Glutamatergic neuron (in vitro differentiated cells): ENCODE measurements around the gene PVALB. TPM values are rescaled to one million over a fixed set of nuclear protein-coding genes. Genes with fewer than 3 reads are reported as not detected.

Experiments
- DNase-seq: peaks from one replicate; pipeline ENCODE4 v3.0.0; 2022
- H3K27ac Mint-ChIP-seq: one replicate; pipeline ENCODE4 v1.8.0; 2020; ENCODE audit warnings: mild to moderate bottlenecking, mixed read lengths, inconsistent platforms; ENCODE audit not compliant: unreplicated experiment
- H3K27me3 Mint-ChIP-seq: one replicate; pipeline ENCODE4 v1.8.0; 2020; ENCODE audit warnings: mild to moderate bottlenecking, moderate library complexity, mixed read lengths, inconsistent platforms; ENCODE audit not compliant: unreplicated experiment
- H3K36me3 Mint-ChIP-seq: one replicate; pipeline ENCODE4 v1.8.0; 2020; ENCODE audit warnings: mild to moderate bottlenecking, mixed read lengths, inconsistent platforms; ENCODE audit not compliant: unreplicated experiment
- H3K4me1 Mint-ChIP-seq: one replicate; pipeline ENCODE4 v1.8.0; 2020; ENCODE audit warnings: mild to moderate bottlenecking, low read depth, mixed read lengths, inconsistent platforms; ENCODE audit not compliant: unreplicated experiment
- H3K4me3 Mint-ChIP-seq: one replicate; pipeline ENCODE4 v1.8.0; 2020; ENCODE audit warnings: mild to moderate bottlenecking, mixed read lengths, inconsistent platforms; ENCODE audit not compliant: unreplicated experiment
- H3K9me3 Mint-ChIP-seq: one replicate; pipeline ENCODE4 v1.8.0; 2020; ENCODE audit warnings: mild to moderate bottlenecking, moderate library complexity, mixed read lengths, inconsistent platforms; ENCODE audit not compliant: unreplicated experiment
- long read RNA-seq: library from polyadenylated mRNA; unstranded; transcript quantifications from one replicate; pipeline ENCODE4 v2.0.0, GENCODE V29; 2020; ENCODE audit not compliant: unreplicated experiment
- total RNA-seq: library from RNA; stranded (reverse); fragmentation: NEBNext Ultra II Directional; extraction: Animal tissue kit (Norgen Biotek cat#: 25700); gene quantifications from one replicate; pipeline ENCODE4 v1.2.1, GENCODE V29; 2021; ENCODE audit not compliant: unreplicated experiment
- TF ChIP-seq, protein P1 (sequence below): fragments of 200-600 bp; sonication (generic); IDR thresholded peaks from one replicate; pipeline ENCODE4 v1.5.0; 2021; ENCODE audit not compliant: partially characterized antibody, unreplicated experiment

The PVALB gene, protein sequence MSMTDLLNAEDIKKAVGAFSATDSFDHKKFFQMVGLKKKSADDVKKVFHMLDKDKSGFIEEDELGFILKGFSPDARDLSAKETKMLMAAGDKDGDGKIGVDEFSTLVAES
- not detected for total RNA-seq
- long read RNA-seq = 0 reads

DNA sequence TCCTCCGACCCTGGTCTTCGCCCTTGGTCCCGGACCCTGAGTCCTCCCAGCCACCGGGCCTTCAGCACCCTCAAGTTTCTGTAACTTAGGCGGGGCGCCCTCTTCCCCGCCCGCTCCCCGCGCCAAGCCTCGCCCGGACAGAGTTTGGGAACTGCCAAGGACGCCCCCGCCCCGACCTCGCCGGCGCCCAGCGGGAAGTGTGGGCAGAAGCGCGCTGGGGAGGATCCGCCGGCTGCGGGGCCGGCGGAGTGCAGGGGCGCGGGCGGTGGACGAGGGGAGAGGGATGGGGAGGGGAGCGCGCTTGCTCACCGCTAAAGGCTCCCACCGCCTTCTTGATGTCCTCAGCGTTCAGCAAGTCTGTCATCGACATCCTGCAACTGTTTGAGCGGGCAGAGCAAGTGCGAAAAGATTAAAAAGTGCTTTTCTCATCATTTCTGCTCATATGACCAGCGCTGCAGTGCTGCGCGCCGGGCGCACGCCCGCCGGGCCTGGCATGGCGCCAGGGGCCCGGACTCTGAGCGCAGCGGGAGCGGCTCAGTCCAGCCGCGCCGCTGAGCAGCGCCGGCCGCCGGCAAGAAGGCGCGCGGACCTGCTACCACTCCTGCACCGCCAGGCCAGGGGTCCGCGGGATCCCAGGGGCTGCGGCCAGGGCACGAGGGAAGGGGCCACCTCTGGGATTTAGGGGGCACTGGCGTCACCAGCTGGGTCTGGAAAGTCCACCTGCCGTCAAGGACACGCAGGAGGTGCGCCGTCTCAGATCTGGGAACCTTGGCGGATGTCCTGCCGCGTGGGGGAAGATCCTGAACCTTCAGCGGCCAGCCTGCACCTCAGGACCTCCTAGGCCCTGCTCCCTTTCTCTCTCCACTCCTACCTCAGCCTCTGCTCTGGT is at the start of gene PVALB:
Gene PVALB, minus strand, starts transcription at position 400 of the 889 bp plus-strand sequence. Its CDS starts 30 bp downstream, at position 370.
- Mint-ChIP-seq H3K4me1 (peaks cover 6% of the 10 kb centered on the region), H3K36me3 (no peaks in the 10 kb centered on the region), H3K9me3 (peaks cover 11% of the 10 kb centered on the region), H3K27ac (no peak within 1 kb of the TSS), H3K4me3 (peak within 1 kb of the TSS; percentile 74), H3K27me3 (peaks cover 7% of the 10 kb centered on the region)
- DNase-seq = peak; percentile 51
- TF ChIP-seq, protein P1, sequence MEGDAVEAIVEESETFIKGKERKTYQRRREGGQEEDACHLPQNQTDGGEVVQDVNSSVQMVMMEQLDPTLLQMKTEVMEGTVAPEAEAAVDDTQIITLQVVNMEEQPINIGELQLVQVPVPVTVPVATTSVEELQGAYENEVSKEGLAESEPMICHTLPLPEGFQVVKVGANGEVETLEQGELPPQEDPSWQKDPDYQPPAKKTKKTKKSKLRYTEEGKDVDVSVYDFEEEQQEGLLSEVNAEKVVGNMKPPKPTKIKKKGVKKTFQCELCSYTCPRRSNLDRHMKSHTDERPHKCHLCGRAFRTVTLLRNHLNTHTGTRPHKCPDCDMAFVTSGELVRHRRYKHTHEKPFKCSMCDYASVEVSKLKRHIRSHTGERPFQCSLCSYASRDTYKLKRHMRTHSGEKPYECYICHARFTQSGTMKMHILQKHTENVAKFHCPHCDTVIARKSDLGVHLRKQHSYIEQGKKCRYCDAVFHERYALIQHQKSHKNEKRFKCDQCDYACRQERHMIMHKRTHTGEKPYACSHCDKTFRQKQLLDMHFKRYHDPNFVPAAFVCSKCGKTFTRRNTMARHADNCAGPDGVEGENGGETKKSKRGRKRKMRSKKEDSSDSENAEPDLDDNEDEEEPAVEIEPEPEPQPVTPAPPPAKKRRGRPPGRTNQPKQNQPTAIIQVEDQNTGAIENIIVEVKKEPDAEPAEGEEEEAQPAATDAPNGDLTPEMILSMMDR = no peak

GRCh38 chr22:36865346-36865745 is 48.5 kb upstream of the PVALB start:
- TF ChIP-seq, protein P1 = no peak

GRCh38 chr22:36864454-36865215 is 47.8 kb upstream of the PVALB start:
- DNase-seq = no peak
- Mint-ChIP-seq H3K36me3 (no peaks in the 10 kb centered on the region), H3K4me1 (no peaks in the 10 kb centered on the region), H3K9me3 (peaks cover 10% of the 10 kb centered on the region), H3K27ac (no peak overlapping the region), H3K27me3 (peaks cover 9% of the 10 kb centered on the region), H3K4me3 (no peak overlapping the region)
- TF ChIP-seq, protein P1 = no peak

More at GRCh38 chr22:36865346-36865745, 48.5 kb upstream of the PVALB start:
- no peak overlapping the region for H3K4me3 Mint-ChIP-seq
- no peak overlapping the region for H3K27ac Mint-ChIP-seq
- no peaks in the 10 kb centered on the region for H3K4me1 Mint-ChIP-seq
- peaks cover 10% of the 10 kb centered on the region for H3K9me3 Mint-ChIP-seq
- DNase-seq = no peak
- no peaks in the 10 kb centered on the region for H3K36me3 Mint-ChIP-seq
- peaks cover 11% of the 10 kb centered on the region for H3K27me3 Mint-ChIP-seq

- TF ChIP-seq, protein P1 = no peak
- peaks cover 9% of the 10 kb centered on the region for H3K27me3 Mint-ChIP-seq
- H3K27ac Mint-ChIP-seq = no peak overlapping the region
- H3K4me1 Mint-ChIP-seq = no peaks in the 10 kb centered on the region
- no peak overlapping the region for H3K4me3 Mint-ChIP-seq
- no peak for DNase-seq
- no peaks in the 10 kb centered on the region for H3K36me3 Mint-ChIP-seq
- peaks cover 9% of the 10 kb centered on the region for H3K9me3 Mint-ChIP-seq
Measured at GRCh38 chr22:36863979-36864378, 47.1 kb upstream of the PVALB start.
